ENCODE measurements around the gene PPFIA2.

Gene PPFIA2

DNA sequence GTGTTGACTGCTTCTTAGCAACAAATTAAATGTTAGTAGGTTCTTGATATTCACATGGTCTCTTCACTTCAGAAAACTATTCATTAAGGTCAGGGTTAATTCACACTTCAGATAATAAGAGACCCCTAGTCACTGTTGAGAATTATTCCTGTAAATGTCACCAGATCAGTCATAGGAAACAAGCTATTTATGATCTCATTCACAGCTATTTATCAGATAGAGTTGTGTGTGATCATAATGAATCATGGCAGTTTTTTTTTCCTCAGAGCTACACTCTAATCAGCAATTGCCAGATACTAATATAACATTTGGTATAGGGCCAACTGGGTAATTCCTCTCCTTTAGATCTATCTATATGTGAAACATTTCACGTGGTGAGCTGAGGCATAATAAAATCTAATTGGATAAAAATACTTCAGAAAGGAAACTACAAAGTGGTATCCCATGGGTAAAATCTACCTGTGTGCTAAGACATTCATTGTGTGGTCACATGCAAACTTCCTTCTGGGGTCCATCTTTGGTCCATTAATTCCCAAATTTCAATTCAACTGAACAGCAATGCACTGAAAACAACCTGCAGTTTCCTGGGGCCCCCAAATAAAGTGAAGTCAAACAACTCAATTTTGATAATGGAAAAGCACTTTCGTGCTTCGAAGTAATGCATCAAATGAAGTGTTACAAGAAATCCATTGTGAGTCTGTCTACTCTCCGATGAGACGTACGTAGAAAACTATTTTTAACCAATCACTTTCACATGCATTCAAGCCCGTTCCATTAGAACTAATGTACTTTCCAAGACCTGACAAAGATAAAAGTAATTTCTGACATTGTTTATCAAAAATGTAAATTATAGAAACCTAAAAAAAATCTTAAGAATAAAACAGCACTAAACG is 484.3 kb downstream of the PPFIA2 start:
- DNase-seq (ENCODE audit: low read depth in 1 of 2, low spot score in 1 of 2): no peak

- DNase-seq (ENCODE audit: low read depth in 1 of 2, low spot score in 1 of 2): no peak
Observed at GRCh38 chr12:81270385-81270784, 488.8 kb downstream of the PPFIA2 start.

GRCh38 chr12:81263072-81263471 is 496.1 kb downstream of the PPFIA2 start:
- no peak for DNase-seq (ENCODE audit: low read depth in 1 of 2, low spot score in 1 of 2)

GRCh38 chr12:81261508-81262207 is 497.5 kb downstream of the PPFIA2 start:
- DNase-seq (ENCODE audit: low read depth in 1 of 2, low spot score in 1 of 2): no peak

- DNase-seq (ENCODE audit: low read depth in 1 of 2, low spot score in 1 of 2): no peak
Observed at GRCh38 chr12:81259360-81259759, 499.8 kb downstream of the PPFIA2 start.

DNA sequence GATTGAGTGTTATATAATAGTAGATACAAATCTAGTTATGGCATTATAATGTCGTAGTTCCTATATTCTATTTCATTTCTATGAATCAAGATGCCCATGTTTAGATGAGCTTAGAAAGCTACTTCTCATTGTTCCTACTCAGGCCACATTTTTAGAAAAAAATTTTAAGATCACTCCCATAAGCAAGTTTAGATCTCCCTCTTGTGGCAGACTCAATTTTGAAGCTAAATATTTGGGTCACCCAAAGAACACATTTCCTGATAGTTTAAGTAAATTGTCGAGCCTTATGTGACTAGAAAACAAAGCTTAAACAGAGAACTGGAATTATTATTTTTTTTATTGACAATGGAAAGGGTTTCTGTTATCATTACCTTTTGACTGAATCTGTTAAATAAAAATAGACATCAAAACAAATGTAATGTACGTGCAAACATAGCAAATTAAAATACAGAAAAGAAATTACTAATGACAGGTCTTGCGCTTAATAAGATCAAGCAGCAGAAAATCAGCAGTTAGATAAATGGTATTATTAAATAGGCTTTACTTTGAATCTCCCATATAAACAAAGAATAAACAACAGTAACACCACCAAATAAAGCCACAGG is 501.1 kb downstream of the PPFIA2 start:
- DNase-seq (ENCODE audit: low read depth in 1 of 2, low spot score in 1 of 2): no peak

DNA sequence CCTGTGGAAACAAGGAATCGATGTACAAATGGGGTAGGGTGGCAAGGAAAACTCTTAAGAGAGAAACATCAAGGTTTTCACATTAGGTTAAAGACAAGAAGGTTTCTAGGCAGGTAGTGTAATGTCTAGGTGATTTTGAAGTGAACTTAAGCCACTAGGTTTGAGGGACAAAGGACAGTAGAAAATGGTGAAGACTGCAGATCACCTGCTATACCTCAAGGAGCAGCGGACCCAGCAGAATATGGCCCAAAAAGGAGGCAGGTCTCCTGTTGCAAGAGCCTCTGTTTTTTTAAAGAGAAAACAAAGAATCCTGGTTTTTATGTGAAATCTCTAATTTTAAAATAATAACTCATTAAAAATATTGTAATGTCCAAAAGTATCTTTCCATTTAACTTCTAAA is 503.2 kb downstream of the PPFIA2 start:
- DNase-seq (ENCODE audit: low read depth in 1 of 2, low spot score in 1 of 2): no peak

DNA sequence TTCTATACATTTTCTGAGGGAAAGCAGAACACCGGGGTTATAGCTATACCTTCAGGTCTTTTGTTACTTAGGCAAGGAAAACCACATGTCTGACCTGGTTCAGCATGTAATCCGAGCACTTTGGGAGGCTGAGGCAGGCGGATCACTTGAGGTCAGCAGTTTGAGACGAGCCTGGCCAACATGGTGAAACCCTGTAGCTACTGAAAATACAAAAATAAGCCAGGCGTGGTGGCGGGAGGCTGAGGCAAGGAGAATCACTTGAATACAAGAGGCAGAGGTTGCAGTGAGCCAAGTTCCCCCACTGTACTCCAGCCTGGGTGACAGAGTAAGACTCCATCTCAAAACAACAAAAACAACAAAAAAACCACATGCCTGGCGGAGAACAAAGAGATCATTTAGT is 503.7 kb downstream of the PPFIA2 start:
- DNase-seq (ENCODE audit: low read depth in 1 of 2, low spot score in 1 of 2): no peak

GRCh38 chr12:81253360-81253759 is 505.8 kb downstream of the PPFIA2 start:
- no peak for DNase-seq (ENCODE audit: low read depth in 1 of 2, low spot score in 1 of 2)

GRCh38 chr12:81252228-81252627 is 506.9 kb downstream of the PPFIA2 start:
- DNase-seq (ENCODE audit: low read depth in 1 of 2, low spot score in 1 of 2): no peak

DNA sequence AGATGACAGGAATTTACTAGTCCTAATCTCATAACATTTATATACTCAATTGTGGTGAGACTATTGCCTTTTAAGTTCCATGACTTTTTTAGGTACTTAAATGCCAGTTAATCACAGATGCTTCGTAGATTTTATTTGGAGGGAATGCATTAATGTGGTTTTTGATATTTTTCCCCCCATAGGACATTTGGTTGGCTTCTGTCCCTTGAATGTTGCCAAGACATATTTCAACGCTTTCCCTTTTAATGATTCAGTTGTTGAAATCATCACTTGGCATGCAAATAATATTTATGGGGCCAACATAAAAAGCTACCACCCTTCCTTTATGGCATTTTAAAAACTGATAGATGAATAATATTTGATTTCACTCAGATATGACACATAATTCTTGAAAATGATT is 509.2 kb downstream of the PPFIA2 start:
- no peak for DNase-seq (ENCODE audit: low read depth in 1 of 2, low spot score in 1 of 2)

- no peak for DNase-seq (ENCODE audit: low read depth in 1 of 2, low spot score in 1 of 2)
Observed at GRCh38 chr12:81245907-81246570, 513.1 kb downstream of the PPFIA2 start.

- DNase-seq (ENCODE audit: low read depth in 1 of 2, low spot score in 1 of 2): no peak
Observed at GRCh38 chr12:81245458-81245857, 513.7 kb downstream of the PPFIA2 start.

GRCh38 chr12:81231574-81232368 is 527.4 kb downstream of the PPFIA2 start:
- DNase-seq (ENCODE audit: low read depth in 1 of 2, low spot score in 1 of 2): no peak

DNA sequence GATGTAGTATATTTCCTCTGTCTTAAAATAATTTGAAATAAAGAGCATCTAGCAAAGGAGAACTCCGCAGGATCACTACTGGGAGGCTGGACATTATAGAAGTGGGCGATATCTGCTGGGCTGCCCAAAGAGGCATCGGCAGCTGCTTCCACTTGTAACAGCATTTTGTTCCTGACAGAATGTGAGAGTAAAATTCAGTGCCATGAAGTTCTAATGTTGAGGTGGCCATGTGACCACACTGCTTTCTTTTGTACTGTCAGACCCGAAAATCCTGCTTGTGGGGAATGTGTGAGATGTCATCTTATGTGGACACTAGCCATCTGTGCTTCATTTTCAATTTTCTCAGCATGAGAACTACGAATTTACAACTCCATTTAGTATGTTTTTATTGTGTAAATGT is 529.4 kb downstream of the PPFIA2 start:
- DNase-seq (ENCODE audit: low read depth in 1 of 2, low spot score in 1 of 2): no peak

- no peak for DNase-seq (ENCODE audit: low read depth in 1 of 2, low spot score in 1 of 2)
Observed at GRCh38 chr12:81224626-81225025, 534.5 kb downstream of the PPFIA2 start.

GRCh38 chr12:81222846-81223592 is 536.1 kb downstream of the PPFIA2 start:
- DNase-seq (ENCODE audit: low read depth in 1 of 2, low spot score in 1 of 2): no peak

GRCh38 chr12:81221681-81222080 is 537.5 kb downstream of the PPFIA2 start:
- DNase-seq (ENCODE audit: low read depth in 1 of 2, low spot score in 1 of 2): no peak

GRCh38 chr12:81216739-81217138 is 542.4 kb downstream of the PPFIA2 start:
- no peak for DNase-seq (ENCODE audit: low read depth in 1 of 2, low spot score in 1 of 2)
